ENCODE results near the gene PGAM5. TPM values are rescaled to one million over a fixed set of nuclear protein-coding genes. Genes with fewer than 3 reads are reported as not detected.

The PGAM5 gene
- total RNA-seq, 4 donors from 2014 or later, result 16.7 to 43.6 (median 25.4) TPM

GRCh38 chr12:132729541-132730320, 19.1 kb downstream of the PGAM5 start:
- no peaks in the 10 kb centered on the region for H3K27me3 ChIP-seq
- DNase-seq, result no peak
- H3K4me3 ChIP-seq, result no peak overlapping the region
- H3K36me3 ChIP-seq, result peaks cover 0 to 75% (median 36%) of the 10 kb centered on the region in 4 donors
- H3K27ac ChIP-seq, result no peak overlapping the region
- no peak for TF ChIP-seq EP300 (IDR thresholded peaks at IDR 0.05; ENCODE audit: low read depth)
- no peak for TF ChIP-seq CTCF (IDR thresholded peaks at IDR 0.05)
- no peak for TF ChIP-seq POLR2A (IDR thresholded peaks at IDR 0.05)
- no peak for TF ChIP-seq POLR2AphosphoS5 (IDR thresholded peaks at IDR 0.05)
- no peaks in the 10 kb centered on the region for H3K9me3 ChIP-seq
- H3K4me1 ChIP-seq, result no peaks in the 10 kb centered on the region
- WGBS, 2 donors (ENCODE audit: low coverage in 1 of 2), result 92 to 97% methylated on average over 13 to 24 of the region's 24 CpGs
- intact Hi-C loops (cut with DNase I; ENCODE audit: low total_unique reads) (no loop called here), in situ Hi-C loops (cut with MboI; ENCODE audit: low pct_ligation_motif_present in 1 of 4, low pct_unique_long_range_greater_than_20kb in 1 of 4, low sequenced_read_pairs in 3 of 4) (no loop called here)

DNA sequence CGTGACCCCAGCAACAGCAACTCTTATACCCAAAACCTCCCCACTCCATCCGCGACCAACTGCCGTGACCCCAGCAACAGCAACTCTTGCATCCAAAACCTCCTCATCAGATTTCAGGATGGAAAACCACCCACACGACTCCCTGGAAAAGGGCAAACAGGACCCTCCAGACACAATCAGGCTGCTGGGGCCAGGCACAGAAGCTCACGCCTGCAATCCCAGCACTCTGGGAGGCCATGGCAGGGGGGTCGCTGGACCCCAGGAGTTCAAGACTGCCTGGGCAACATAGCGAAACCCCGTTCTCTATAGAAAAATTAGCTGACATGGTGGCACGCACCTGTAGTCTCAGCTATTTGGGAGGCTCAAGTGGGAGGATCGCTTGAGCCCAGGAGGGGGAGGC, 19.7 kb downstream of the PGAM5 start:
- Histone ChIP-seq H3K36me3 (peaks cover 0 to 81% (median 38%) of the 10 kb centered on the region in 4 donors), H3K4me3 (no peak overlapping the region), H3K4me1 (no peaks in the 10 kb centered on the region), H3K27ac (no peak overlapping the region), H3K27me3 (no peaks in the 10 kb centered on the region), H3K9me3 (no peaks in the 10 kb centered on the region)
- DNase-seq, result no peak
- intact Hi-C loops (cut with DNase I; ENCODE audit: low total_unique reads), result no loop called here
- 91 to 100% methylated on average over 1 to 11 of the region's 11 CpGs for WGBS, 2 donors (ENCODE audit: low coverage in 1 of 2)
- TF ChIP-seq POLR2A (IDR thresholded peaks at IDR 0.05) (no peak), CTCF (IDR thresholded peaks at IDR 0.05) (no peak), POLR2AphosphoS5 (IDR thresholded peaks at IDR 0.05) (no peak), EP300 (IDR thresholded peaks at IDR 0.05; ENCODE audit: low read depth) (no peak)
- in situ Hi-C loops (cut with MboI; ENCODE audit: low pct_ligation_motif_present in 1 of 4, low pct_unique_long_range_greater_than_20kb in 1 of 4, low sequenced_read_pairs in 3 of 4), result no loop called here

DNA sequence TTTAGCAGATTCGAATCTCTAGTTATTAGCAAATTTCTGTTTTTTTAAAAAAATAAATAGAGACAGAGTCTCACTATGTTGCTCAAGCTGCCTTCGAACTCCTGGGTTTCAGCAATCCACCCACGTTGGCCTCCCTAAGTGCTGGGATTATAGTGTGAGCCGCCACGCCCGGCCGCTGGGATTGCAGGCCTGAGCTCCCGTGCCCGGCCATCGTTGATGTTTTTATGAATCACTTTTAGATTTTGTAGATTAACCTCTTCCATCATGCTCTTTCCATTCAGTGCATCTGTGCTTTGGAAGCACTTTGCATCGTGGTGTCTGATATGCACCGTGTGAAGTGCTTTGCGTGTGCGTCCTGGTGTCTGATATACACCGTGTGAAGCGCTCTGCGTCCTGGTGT, 20.9 kb downstream of the PGAM5 start:
- Histone ChIP-seq H3K4me3 (no peak overlapping the region), H3K36me3 (peaks cover 0 to 81% (median 41%) of the 10 kb centered on the region in 4 donors), H3K4me1 (no peaks in the 10 kb centered on the region), H3K9me3 (no peaks in the 10 kb centered on the region), H3K27me3 (no peaks in the 10 kb centered on the region), H3K27ac (no peak overlapping the region)
- intact Hi-C loops (cut with DNase I; ENCODE audit: low total_unique reads) (no loop called here), in situ Hi-C loops (cut with MboI; ENCODE audit: low pct_ligation_motif_present in 1 of 4, low pct_unique_long_range_greater_than_20kb in 1 of 4, low sequenced_read_pairs in 3 of 4) (no loop called here)
- TF ChIP-seq POLR2A (IDR thresholded peaks at IDR 0.05) (no peak), EP300 (IDR thresholded peaks at IDR 0.05; ENCODE audit: low read depth) (no peak), CTCF (IDR thresholded peaks at IDR 0.05) (no peak), POLR2AphosphoS5 (IDR thresholded peaks at IDR 0.05) (no peak)
- no peak for DNase-seq
- 82 to 88% methylated on average over 10 to 17 of the region's 17 CpGs for WGBS, 2 donors (ENCODE audit: low coverage in 1 of 2)

- H3K27me3 ChIP-seq, result no peaks in the 10 kb centered on the region
- 79 to 87% methylated on average over 3 to 10 of the region's 10 CpGs for whole genome bisulfite sequencing, 2 donors (ENCODE audit: low coverage in 1 of 2)
- intact Hi-C loops (cut with DNase I; ENCODE audit: low total_unique reads), result no loop called here
- no peak for TF ChIP-seq EP300 (IDR thresholded peaks at IDR 0.05; ENCODE audit: low read depth)
- TF ChIP-seq POLR2AphosphoS5 (IDR thresholded peaks at IDR 0.05), result no peak
- in situ Hi-C loops (cut with MboI; ENCODE audit: low pct_ligation_motif_present in 1 of 4, low pct_unique_long_range_greater_than_20kb in 1 of 4, low sequenced_read_pairs in 3 of 4), result no loop called here
- no peak overlapping the region for H3K4me3 ChIP-seq
- H3K27ac ChIP-seq, result no peak overlapping the region
- no peaks in the 10 kb centered on the region for H3K9me3 ChIP-seq
- DNase-seq, result no peak
- peaks cover 0 to 81% (median 34%) of the 10 kb centered on the region in 4 donors for H3K36me3 ChIP-seq
- no peaks in the 10 kb centered on the region for H3K4me1 ChIP-seq
Observed at GRCh38 chr12:132734206-132734605, 23.6 kb downstream of the PGAM5 start.

All from transverse colon (tissue), 4 donors.